SU-DHL-6 (cell line): Measurements from ENCODE around the gene BBX.

Source experiments
- H2AFZ ChIP-seq: fragments of 200-600 bp; sonication (generic); 2 replicates; pipeline ENCODE4 v1.6.1; 2014; ENCODE audit warnings: low read depth, mild to moderate bottlenecking, moderate library complexity, mixed read lengths, antibody characterized with exemption, low read length; ENCODE audit not compliant: severe bottlenecking
- H3F3A ChIP-seq: fragments of 200-600 bp; shearing (Covaris generic); 2 replicates; pipeline ENCODE4 v1.6.0; 2016; ENCODE audit warnings: antibody characterized with exemption, mild to moderate bottlenecking; ENCODE audit not compliant: insufficient read depth
- H3K27ac ChIP-seq: fragments of 200-600 bp; sonication (generic); 2 replicates; pipeline ENCODE4 v1.5.1; 2016; ENCODE audit warnings: low read depth, mild to moderate bottlenecking, low read length, moderate library complexity, mixed read lengths
- H3K27me3 ChIP-seq: fragments of 200-600 bp; sonication (generic), shearing (Covaris generic); 2 replicates; pipeline ENCODE4 v1.6.0; 2014; ENCODE audit warnings: mild to moderate bottlenecking, low read length
- H3K36me3 ChIP-seq: fragments of 200-600 bp; sonication (generic); 2 replicates; pipeline ENCODE4 v1.6.1; 2014; ENCODE audit warnings: mild to moderate bottlenecking, low read length, mixed read lengths
- H3K4me2 ChIP-seq: fragments of 300-600, 200-600 bp; shearing (Covaris generic), sonication (generic); 2 replicates; pipeline ENCODE4 v1.6.0; 2014; ENCODE audit warnings: low read length, low read depth, mild to moderate bottlenecking; ENCODE audit not compliant: poor library complexity, severe bottlenecking
- H3K4me3 ChIP-seq: fragments of 200-600 bp; sonication (generic); 2 replicates; pipeline ENCODE4 v1.5.1; 2014; ENCODE audit warnings: antibody characterized with exemption, low read length, mild to moderate bottlenecking, mixed read lengths; ENCODE audit not compliant: insufficient read depth, poor library complexity, severe bottlenecking
- H3K79me2 ChIP-seq: fragments of 200-600 bp; sonication (generic); 2 replicates; pipeline ENCODE4 v1.6.1; 2014; ENCODE audit warnings: mild to moderate bottlenecking, low read length, moderate library complexity; ENCODE audit not compliant: insufficient read depth
- H3K9ac ChIP-seq: fragments of 200-600 bp; sonication (generic); 2 replicates; pipeline ENCODE4 v1.7.0; 2014; ENCODE audit warnings: mild to moderate bottlenecking, low read length
- H3K9me2 ChIP-seq: fragments of 200-600 bp; sonication (generic); replicated peaks from 2 replicates; pipeline ENCODE4 v1.6.1; 2014; ENCODE audit warnings: low read length; ENCODE audit not compliant: insufficient read depth
- H3K9me3 ChIP-seq: fragments of 200-600 bp; sonication (generic); 2 replicates; pipeline ENCODE4 v1.6.1; 2014; ENCODE audit warnings: low read length, mixed read lengths; ENCODE audit not compliant: insufficient read depth
- H4K20me1 ChIP-seq: fragments of 200-600 bp; sonication (generic); 2 replicates; pipeline ENCODE4 v1.6.1; 2014; ENCODE audit warnings: low read depth, mild to moderate bottlenecking, antibody characterized with exemption, low read length, moderate library complexity, mixed read lengths
- CTCF ChIP-seq: fragments of 200-600 bp; sonication (generic); IDR thresholded peaks from one replicate; pipeline ENCODE4 v1.5.1; 2017; ENCODE audit warnings: antibody characterized with exemption, mild to moderate bottlenecking, low read length, moderate library complexity; ENCODE audit not compliant: insufficient read depth, poor library complexity, severe bottlenecking
- EZH2phosphoT487 ChIP-seq: fragments of 200-600 bp; sonication (generic), shearing (Covaris generic); conservative IDR thresholded peaks from 2 replicates; pipeline ENCODE4 v1.6.1; 2018; ENCODE audit warnings: mild to moderate bottlenecking, antibody characterized with exemption, low read length, moderate library complexity, mixed read lengths

The BBX gene

GRCh38 chr3:107589454-107589853, 66.7 kb downstream of the BBX start:
- H3K27ac ChIP-seq: no peak overlapping the region

GRCh38 chr3:107590786-107591185, 68.0 kb downstream of the BBX start:
- H3F3A ChIP-seq: no peaks in the 10 kb centered on the region
- no peak overlapping the region for H3K4me3 ChIP-seq
- H3K9me2 ChIP-seq: no peaks in the 10 kb centered on the region
- no peak for TF ChIP-seq CTCF
- TF ChIP-seq EZH2phosphoT487: no peak
- H3K9ac ChIP-seq: no peak overlapping the region
- no peaks in the 10 kb centered on the region for H3K27me3 ChIP-seq
- no peak overlapping the region for H3K4me2 ChIP-seq
- no peak overlapping the region for H2AFZ ChIP-seq
- H3K36me3 ChIP-seq: no peaks in the 10 kb centered on the region
- no peaks in the 10 kb centered on the region; the same call in none of the 2 replicates for H4K20me1 ChIP-seq
- no peaks in the 10 kb centered on the region for H3K79me2 ChIP-seq
- no peak overlapping the region for H3K27ac ChIP-seq
- no peaks in the 10 kb centered on the region for H3K9me3 ChIP-seq

More at GRCh38 chr3:107589454-107589853, 66.7 kb downstream of the BBX start:
- Histone ChIP-seq H2AFZ (no peak overlapping the region), H3K9me3 (no peaks in the 10 kb centered on the region), H3K36me3 (no peaks in the 10 kb centered on the region), H3K9me2 (no peaks in the 10 kb centered on the region), H3K4me3 (no peak overlapping the region), H3K79me2 (no peaks in the 10 kb centered on the region), H4K20me1 (no peaks in the 10 kb centered on the region; the same call in none of the 2 replicates), H3F3A (no peaks in the 10 kb centered on the region), H3K4me2 (no peak overlapping the region), H3K9ac (no peak overlapping the region), H3K27me3 (no peaks in the 10 kb centered on the region)
- TF ChIP-seq EZH2phosphoT487: no peak
- no peak for TF ChIP-seq CTCF

GRCh38 chr3:107592073-107592472, 69.3 kb downstream of the BBX start:
- Histone ChIP-seq H3K9me2 (no peaks in the 10 kb centered on the region), H3K27me3 (no peaks in the 10 kb centered on the region), H4K20me1 (no peaks in the 10 kb centered on the region; the same call in 1 of the 2 replicates), H3K27ac (no peak overlapping the region), H3K36me3 (no peaks in the 10 kb centered on the region), H3K4me3 (no peak overlapping the region), H3F3A (no peaks in the 10 kb centered on the region), H3K9ac (no peak overlapping the region), H2AFZ (no peak overlapping the region), H3K79me2 (no peaks in the 10 kb centered on the region), H3K4me2 (no peak overlapping the region), H3K9me3 (no peaks in the 10 kb centered on the region)
- TF ChIP-seq EZH2phosphoT487: no peak
- TF ChIP-seq CTCF: no peak
